ENCODE data around the gene RMDN3. TPM values are rescaled to one million over a fixed set of nuclear protein-coding genes. Genes with fewer than 3 reads are reported as not detected.

Gene RMDN3
- total and polyA plus RNA-seq, 2 of the 13 experiments (the other 11 are each of a cell fraction or from before 2014, with no cell fraction given): 16.8 to 19.5 TPM

GRCh38 chr15:40694688-40695468, 60.2 kb downstream of the RMDN3 start, which contains the start of gene RAD51 (continued):
- TF ChIP-seq CENPBD1 (CRISPR knock-in tag; IDR thresholded peaks at IDR 0.05; ENCODE audit: borderline replicate concordance, low read depth) (no peak), CBX2 (IDR thresholded peaks at IDR 0.05; ENCODE audit: low read depth, low read length) (no peak), CBX2 (CRISPR knock-in tag; IDR thresholded peaks at IDR 0.05; ENCODE audit: low read depth) (0 out of 2 replicates have a peak, but pooled peaks have one; percentile 69), MEF2D (CRISPR knock-in tag; IDR thresholded peaks at IDR 0.05) (peak; percentile 33; the same call in 1 of the 2 replicates), ZBTB37 (CRISPR knock-in tag; IDR thresholded peaks at IDR 0.05) (no peak), NR2F1 (CRISPR knock-in tag; IDR thresholded peaks at IDR 0.05) (no peak), ZNF101 (CRISPR knock-in tag; IDR thresholded peaks at IDR 0.05; ENCODE audit: borderline replicate concordance, low read depth) (no peak), CHD2 (IDR thresholded peaks at IDR 0.05; ENCODE audit: low read depth, low read length) (peak; percentile 62), MYC (CRISPR knock-in tag; IDR thresholded peaks at IDR 0.05; ENCODE audit: borderline replicate concordance) (peak; percentile 79), SRY (CRISPR knock-in tag; IDR thresholded peaks at IDR 0.05) (peak; percentile 61; the same call in 1 of the 2 replicates), MAX (IDR thresholded peaks at IDR 0.05) (peak; percentile 78), ZNF737 (CRISPR knock-in tag; IDR thresholded peaks at IDR 0.05; ENCODE audit: borderline replicate concordance) (no peak), ATF7 (IDR thresholded peaks at IDR 0.05) (no peak), ATF7 (CRISPR knock-in tag; IDR thresholded peaks at IDR 0.05) (no peak), KDM4B (CRISPR knock-in tag; IDR thresholded peaks at IDR 0.05) (no peak), TBP (CRISPR knock-in tag; IDR thresholded peaks at IDR 0.05) (no peak), HDAC1 (CRISPR knock-in tag; IDR thresholded peaks at IDR 0.05) (peak; percentile 100), SMAD3 (CRISPR knock-in tag; IDR thresholded peaks at IDR 0.05) (no peak), ZKSCAN5 (CRISPR knock-in tag; IDR thresholded peaks at IDR 0.05) (no peak), TAF1 (CRISPR knock-in tag; IDR thresholded peaks at IDR 0.05) (peak; percentile 79), ZSCAN12 (CRISPR knock-in tag; IDR thresholded peaks at IDR 0.05) (no peak), ARID5B (CRISPR knock-in tag; IDR thresholded peaks at IDR 0.05) (no peak), MTA3 (CRISPR knock-in tag; IDR thresholded peaks at IDR 0.05) (no peak), XRCC5 (optimal IDR thresholded peaks at IDR 0.05; ENCODE audit: low read length) (peak; percentile 22), CENPX (CRISPR knock-in tag; IDR thresholded peaks at IDR 0.05) (no peak), MLX (CRISPR knock-in tag; IDR thresholded peaks at IDR 0.05) (no peak; the same call in 1 of the 2 replicates)

Measured in HepG2 (cell line).